H9 (cell line): Measurements from ENCODE around the gene WDR54. TPM values are rescaled to one million over a fixed set of nuclear protein-coding genes. Genes with fewer than 3 reads are reported as not detected.
"Not testable (repeated sequence)": the region's sequence is repeated elsewhere in the genome, so short reads cannot be mapped to it uniquely, and the experiment has no call there.

ENCODE experiments used
- DNase-seq: peaks from one replicate; pipeline ENCODE4 v3.0.0-alpha.2; 2017
- H2AFZ ChIP-seq: one replicate; pipeline ENCODE4 v1.6.1; 2013; ENCODE audit warnings: mild to moderate bottlenecking, low read length, control low read depth, moderate library complexity
- H2AK5ac ChIP-seq: 2 replicates; pipeline ENCODE4 v1.6.1; 2013; ENCODE audit warnings: low read length, control low read depth, mixed read lengths; ENCODE audit not compliant: insufficient read length
- H2BK120ac ChIP-seq: one replicate; pipeline ENCODE4 v1.6.1; 2013; ENCODE audit warnings: low read depth, mild to moderate bottlenecking, low read length, control low read depth, inconsistent platforms; ENCODE audit not compliant: poor library complexity, severe bottlenecking
- H2BK12ac ChIP-seq: 2 replicates; pipeline ENCODE4 v1.6.1; 2013; ENCODE audit warnings: low read length, control low read depth, mixed read lengths, low read depth; ENCODE audit not compliant: insufficient read length
- H2BK15ac ChIP-seq: 2 replicates; pipeline ENCODE4 v1.6.1; 2013; ENCODE audit warnings: low read depth, low read length, control low read depth
- H2BK20ac ChIP-seq: one replicate; pipeline ENCODE4 v1.6.1; 2013; ENCODE audit warnings: low read depth, mild to moderate bottlenecking, low read length, control low read depth, inconsistent platforms; ENCODE audit not compliant: poor library complexity, severe bottlenecking
- H2BK5ac ChIP-seq: 2 replicates; pipeline ENCODE4 v1.6.1; 2013; ENCODE audit warnings: low read length, control low read depth, mixed read lengths; ENCODE audit not compliant: insufficient read length
- H3K14ac ChIP-seq: 2 replicates; pipeline ENCODE4 v1.6.1; 2013; ENCODE audit warnings: low read length, control low read depth; ENCODE audit not compliant: insufficient read depth
- H3K18ac ChIP-seq: 2 replicates; pipeline ENCODE4 v1.6.1; 2013; ENCODE audit warnings: low read depth, mild to moderate bottlenecking, mixed read lengths, low read length, control low read depth; ENCODE audit not compliant: insufficient read length
- H3K23ac ChIP-seq: 2 replicates; pipeline ENCODE4 v1.6.1; 2013; ENCODE audit warnings: low read length, control low read depth, mixed read lengths, low read depth; ENCODE audit not compliant: insufficient read length
- H3K23me2 ChIP-seq: 2 replicates; pipeline ENCODE4 v1.6.1; 2013; ENCODE audit warnings: low read depth, mild to moderate bottlenecking, mixed read lengths, low read length, control low read depth; ENCODE audit not compliant: insufficient read length, poor library complexity, severe bottlenecking
- H3K27ac ChIP-seq: 2 replicates; pipeline ENCODE4 v1.5.1; 2013; ENCODE audit warnings: low read length, control low read depth, mixed read lengths, low read depth; ENCODE audit not compliant: insufficient read length
- H3K27me3 ChIP-seq: 2 replicates; pipeline ENCODE4 v1.6.1; 2013; ENCODE audit warnings: low read length, control low read depth, inconsistent platforms; ENCODE audit not compliant: insufficient read depth
- H3K4ac ChIP-seq: 2 replicates; pipeline ENCODE4 v1.6.1; 2013; ENCODE audit warnings: low read depth, mild to moderate bottlenecking, control low read depth, inconsistent platforms, low read length, moderate library complexity
- H3K4me1 ChIP-seq: 2 replicates; pipeline ENCODE4 v1.6.1; 2013; ENCODE audit warnings: low read length, control low read depth, inconsistent platforms; ENCODE audit not compliant: insufficient read depth
- H3K4me2 ChIP-seq: 2 replicates; pipeline ENCODE4 v1.6.1; 2013; ENCODE audit warnings: low read length, control low read depth, mixed read lengths; ENCODE audit not compliant: insufficient read length, insufficient read depth
- H3K56ac ChIP-seq: 2 replicates; pipeline ENCODE4 v1.6.1; 2013; ENCODE audit warnings: low read depth, mild to moderate bottlenecking, mixed read lengths, low read length, control low read depth; ENCODE audit not compliant: insufficient read length
- H3K79me1 ChIP-seq: 2 replicates; pipeline ENCODE4 v1.6.1; 2013; ENCODE audit warnings: low read depth, mild to moderate bottlenecking, moderate library complexity, low read length, control low read depth, inconsistent platforms; ENCODE audit not compliant: insufficient read depth, poor library complexity, severe bottlenecking
- H3K79me2 ChIP-seq: 2 replicates; pipeline ENCODE4 v1.6.1; 2013; ENCODE audit warnings: low read length, control low read depth, inconsistent platforms; ENCODE audit not compliant: insufficient read depth
- H3K9ac ChIP-seq: 2 replicates; pipeline ENCODE4 v1.6.1; 2013; ENCODE audit warnings: low read length, control low read depth, mixed read lengths; ENCODE audit not compliant: insufficient read length; ENCODE audit errors: extremely low read depth
- H3K9me3 ChIP-seq: one replicate; pipeline ENCODE4 v1.6.1; 2013; ENCODE audit warnings: low read depth, low read length, inconsistent platforms; ENCODE audit not compliant: control insufficient read depth
- H3T11ph ChIP-seq: one replicate; pipeline ENCODE4 v1.6.1; 2013; ENCODE audit warnings: mild to moderate bottlenecking, low read length, control low read depth, inconsistent platforms
- H4K20me1 ChIP-seq: one replicate; pipeline ENCODE4 v1.6.1; 2013; ENCODE audit not compliant: control insufficient read depth, insufficient read length, insufficient read depth
- H4K5ac ChIP-seq: 2 replicates; pipeline ENCODE4 v1.6.1; 2013; ENCODE audit warnings: low read depth, mild to moderate bottlenecking, mixed read lengths, low read length, control low read depth; ENCODE audit not compliant: insufficient read length
- H4K8ac ChIP-seq: replicated peaks from 2 replicates; pipeline ENCODE4 v1.6.1; 2013; ENCODE audit warnings: low read length, control low read depth, mixed read lengths, low read depth; ENCODE audit not compliant: insufficient read length
- H4K91ac ChIP-seq: 2 replicates; pipeline ENCODE4 v1.6.1; 2013; ENCODE audit warnings: low read depth, mild to moderate bottlenecking, moderate library complexity, mixed read lengths, low read length, control low read depth; ENCODE audit not compliant: insufficient read length
- H3K27ac Mint-ChIP-seq, 3 experiments: 2 replicates in 2 of 3; 3 replicates in 1 of 3; pipeline ENCODE4 v1.8.0; 2020 to 2021; ENCODE audit warnings: mixed read lengths in 3 of 3, mild to moderate bottlenecking in 1 of 3, moderate library complexity in 1 of 3
- H3K27me3 Mint-ChIP-seq: 2 replicates; pipeline ENCODE4 v1.8.0; 2021; ENCODE audit warnings: low read depth, mild to moderate bottlenecking, moderate library complexity, mixed read lengths
- H3K36me3 Mint-ChIP-seq, 3 experiments: 2 replicates in 2 of 3; 3 replicates in 1 of 3; pipeline ENCODE4 v1.8.0; 2020 to 2021; ENCODE audit warnings: low read depth in 3 of 3, mixed read lengths in 3 of 3; ENCODE audit not compliant: insufficient read depth in 1 of 3
- H3K4me1 Mint-ChIP-seq, 2 experiments: 2 replicates each; pipeline ENCODE4 v1.8.0; 2020; ENCODE audit warnings: mixed read lengths in 2 of 2
- H3K4me3 Mint-ChIP-seq, 2 experiments: 2 replicates in 1 of 2; 3 replicates in 1 of 2; pipeline ENCODE4 v1.8.0; 2020 to 2021; ENCODE audit warnings: mild to moderate bottlenecking in 2 of 2, mixed read lengths in 2 of 2, moderate library complexity in 1 of 2
- H3K9me3 Mint-ChIP-seq, 2 experiments: 2 replicates in 1 of 2; 3 replicates in 1 of 2; pipeline ENCODE4 v1.8.0; 2020; ENCODE audit warnings: mild to moderate bottlenecking in 2 of 2, mixed read lengths in 2 of 2, moderate library complexity in 1 of 2
- CTCF ChIP-seq: fragments of 200-600 bp; sonication (generic); conservative IDR thresholded peaks from 3 replicates; pipeline ENCODE4 v1.8.0; 2021; ENCODE audit warnings: antibody characterized with exemption, mild to moderate bottlenecking
- WGBS: extraction: QIAGEN DNeasy Blood & Tissue Kit; methylation state at CpG from one replicate; pipeline ENCODE4 v1.1.7; 2013; ENCODE audit warnings: missing lambda C conversion rate, low lambda C conversion rate, mixed read lengths; ENCODE audit not compliant: insufficient read length; ENCODE audit errors: extremely low coverage; 5-methylcytosine and 5-hydroxymethylcytosine counted together
- total RNA-seq: library from RNA; stranded (reverse); gene quantifications from 2 replicates; pipeline ENCODE4 v1.2.1, GENCODE V29; 2021

The WDR54 gene
- total RNA-seq, 1 experiment from 2014 or later = 66.4 TPM

- TF ChIP-seq CTCF = no peak
Observed at GRCh38 chr2:74464406-74464805, 42.9 kb downstream of the WDR54 start.

DNA sequence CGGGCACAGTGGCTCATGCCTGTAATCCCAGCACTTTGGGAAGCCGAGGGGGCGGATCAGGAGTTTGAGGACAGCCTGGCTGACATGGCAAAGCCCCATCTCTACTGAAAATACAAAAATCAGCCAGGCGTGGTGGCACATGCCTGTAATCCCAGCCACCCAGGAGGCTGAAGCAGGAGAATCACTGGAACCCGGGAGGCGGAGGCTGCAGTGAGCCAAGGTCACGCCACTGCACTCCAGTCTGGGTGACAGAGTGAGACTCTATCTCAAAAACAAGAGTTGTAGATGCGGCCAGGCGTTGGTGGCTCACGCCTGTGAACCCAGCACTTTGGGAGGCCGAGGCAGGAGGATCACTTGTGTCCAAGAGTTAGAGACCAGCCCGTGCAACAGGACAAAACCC lies 49.2 kb downstream of the WDR54 start:
- H3K36me3 Mint-ChIP-seq = peaks cover 11 to 18% (median 17%) of the 10 kb centered on the region in 3 experiments

More at GRCh38 chr2:74464406-74464805, 42.9 kb downstream of the WDR54 start:
- no peak overlapping the region; the same call in 1 of the 2 replicates for H3K14ac ChIP-seq
- DNase-seq = no peak
- H3K79me1 ChIP-seq = peaks cover 4% of the 10 kb centered on the region
- H3K36me3 Mint-ChIP-seq = peaks cover 10 to 29% (median 24%) of the 10 kb centered on the region in 3 experiments; a peak in 6 of 7 replicates
- no peak overlapping the region for H3K18ac ChIP-seq
- H3K56ac ChIP-seq = no peak overlapping the region
- H2AK5ac ChIP-seq = no peak overlapping the region
- H3K9ac ChIP-seq = peak overlapping the region; percentile 35
- no peaks in the 10 kb centered on the region for H3K27me3 ChIP-seq
- H3K23ac ChIP-seq = no peak overlapping the region
- no peaks in the 10 kb centered on the region for H3K9me3 Mint-ChIP-seq
- no peak overlapping the region for H3K27ac ChIP-seq
- no peaks in the 10 kb centered on the region for H3K9me3 ChIP-seq
- H2BK12ac ChIP-seq = no peak overlapping the region
- no peak overlapping the region for H3K4ac ChIP-seq
- no peak overlapping the region for H4K5ac ChIP-seq
- WGBS = no CpG with 5 or more reads among the region's 13 CpGs
- H3K4me2 ChIP-seq = peak overlapping the region; percentile 44
- H3K79me2 ChIP-seq = no peaks in the 10 kb centered on the region; the same call in 1 of the 2 replicates
- no peak overlapping the region for H4K8ac ChIP-seq
- no peak overlapping the region for H2AFZ ChIP-seq
- peaks cover under 1% of the 10 kb centered on the region; the same call in 1 of the 2 replicates for H3K4me1 ChIP-seq
- H2BK120ac ChIP-seq = no peak overlapping the region
- no peak overlapping the region for H4K91ac ChIP-seq
- H3K23me2 ChIP-seq = no peaks in the 10 kb centered on the region
- no peak overlapping the region for H2BK5ac ChIP-seq
- peak overlapping the region; percentile 95 to 98 for H3K4me3 Mint-ChIP-seq
- no peak overlapping the region for H2BK20ac ChIP-seq
- H4K20me1 ChIP-seq = peaks cover 2% of the 10 kb centered on the region
- H3K27ac Mint-ChIP-seq = no peak overlapping the region; a peak in 1 of 7 replicates
- H3K27me3 Mint-ChIP-seq = no peaks in the 10 kb centered on the region
- H3K4me1 Mint-ChIP-seq = peaks cover 9 to 13% of the 10 kb centered on the region in 2 experiments
- H2BK15ac ChIP-seq = no peak overlapping the region
- no peak overlapping the region for H3T11ph ChIP-seq

More for the DNA sequence above, 49.2 kb downstream of the WDR54 start:
- not testable (repeated sequence) for H2BK5ac ChIP-seq, H3K79me1 ChIP-seq, H3K9me3 Mint-ChIP-seq, H3K18ac ChIP-seq, H2BK120ac ChIP-seq, H2BK20ac ChIP-seq, H3K4ac ChIP-seq, H3K79me2 ChIP-seq, H3K14ac ChIP-seq, H3K56ac ChIP-seq, H3K27ac ChIP-seq, H3K23ac ChIP-seq, H3K27ac Mint-ChIP-seq, DNase-seq, H4K91ac ChIP-seq, H2AFZ ChIP-seq, H3K9ac ChIP-seq, H3K27me3 ChIP-seq, H2BK15ac ChIP-seq, H4K8ac ChIP-seq, H3T11ph ChIP-seq, H3K9me3 ChIP-seq, H3K23me2 ChIP-seq, H4K20me1 ChIP-seq, H3K4me2 ChIP-seq, H2BK12ac ChIP-seq, H4K5ac ChIP-seq, H2AK5ac ChIP-seq, H3K4me1 ChIP-seq, H3K27me3 Mint-ChIP-seq
- H3K4me3 Mint-ChIP-seq = peak overlapping the region; percentile 33 to 66
- no CpG with 5 or more reads among the region's 12 CpGs for WGBS
- H3K4me1 Mint-ChIP-seq = peaks cover 13 to 16% of the 10 kb centered on the region in 2 experiments
